GM12891 (cell line): ENCODE measurements around the gene SORBS1.

Source experiments
- PAX5 ChIP-seq: IDR thresholded peaks from 2 replicates; pipeline ENCODE4 v1.6.1; 2011; ENCODE audit warnings: low read length, moderate library complexity, mild to moderate bottlenecking; ENCODE audit not compliant: insufficient read depth, severe bottlenecking
- POLR2A ChIP-seq: IDR thresholded peaks from 2 replicates; pipeline ENCODE4 v1.6.1; 2011; ENCODE audit warnings: low read depth, low read length, control low read depth
- POLR2AphosphoS5 ChIP-seq: IDR thresholded peaks from 2 replicates; pipeline ENCODE4 v1.6.1; 2011; ENCODE audit warnings: low read depth, low read length, control low read depth
- POU2F2 ChIP-seq: IDR thresholded peaks from 2 replicates; pipeline ENCODE4 v1.6.1; 2011; ENCODE audit warnings: low read depth, mild to moderate bottlenecking, control low read depth, low read length, moderate library complexity
- SPI1 ChIP-seq: IDR thresholded peaks from 2 replicates; pipeline ENCODE4 v1.6.1; 2011; ENCODE audit warnings: low read depth, low read length, control low read depth
- TAF1 ChIP-seq: IDR thresholded peaks from 2 replicates; pipeline ENCODE4 v1.6.1; 2011; ENCODE audit warnings: low read depth, low read length, control low read depth

GRCh38 chr10:95389176-95389575 lies 172.0 kb downstream of the SORBS1 start:
- TF ChIP-seq POLR2A (no peak), POLR2AphosphoS5 (no peak), TAF1 (no peak), SPI1 (no peak), POU2F2 (no peak), PAX5 (no peak)
